CD4-positive, alpha-beta T cell treated with Interleukin-15 for 4 hours (primary cell): ENCODE results near the gene CCNDBP1.
"Not testable (repeated sequence)": the region's sequence is repeated elsewhere in the genome, so short reads cannot be mapped to it uniquely, and the experiment has no call there.

Source experiments
- DNase-seq: peaks from one replicate; pipeline ENCODE4 v3.0.0-alpha.2; 2020; ENCODE audit warnings: low spot score

CCNDBP1 gene

DNA sequence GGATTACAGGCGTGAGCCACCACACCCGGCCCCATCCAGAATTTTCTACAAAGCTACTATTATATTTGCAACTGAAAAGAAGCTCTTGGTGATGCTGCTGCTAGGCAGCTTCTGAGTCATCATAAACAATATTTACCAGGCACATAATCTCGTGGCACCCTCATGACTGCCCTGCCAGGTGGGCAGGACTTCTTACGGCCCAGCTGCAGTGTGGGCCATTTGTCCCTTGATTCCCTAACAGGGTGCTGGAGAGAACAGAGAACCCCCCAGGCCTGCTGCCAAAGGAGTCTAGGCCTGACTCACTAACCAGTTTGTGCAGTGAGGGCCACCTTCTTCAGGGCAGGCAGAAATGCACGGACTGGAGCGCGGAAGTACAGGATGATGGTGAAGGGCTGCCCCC is 30.8 kb downstream of the CCNDBP1 start:
- DNase-seq = no peak

DNA sequence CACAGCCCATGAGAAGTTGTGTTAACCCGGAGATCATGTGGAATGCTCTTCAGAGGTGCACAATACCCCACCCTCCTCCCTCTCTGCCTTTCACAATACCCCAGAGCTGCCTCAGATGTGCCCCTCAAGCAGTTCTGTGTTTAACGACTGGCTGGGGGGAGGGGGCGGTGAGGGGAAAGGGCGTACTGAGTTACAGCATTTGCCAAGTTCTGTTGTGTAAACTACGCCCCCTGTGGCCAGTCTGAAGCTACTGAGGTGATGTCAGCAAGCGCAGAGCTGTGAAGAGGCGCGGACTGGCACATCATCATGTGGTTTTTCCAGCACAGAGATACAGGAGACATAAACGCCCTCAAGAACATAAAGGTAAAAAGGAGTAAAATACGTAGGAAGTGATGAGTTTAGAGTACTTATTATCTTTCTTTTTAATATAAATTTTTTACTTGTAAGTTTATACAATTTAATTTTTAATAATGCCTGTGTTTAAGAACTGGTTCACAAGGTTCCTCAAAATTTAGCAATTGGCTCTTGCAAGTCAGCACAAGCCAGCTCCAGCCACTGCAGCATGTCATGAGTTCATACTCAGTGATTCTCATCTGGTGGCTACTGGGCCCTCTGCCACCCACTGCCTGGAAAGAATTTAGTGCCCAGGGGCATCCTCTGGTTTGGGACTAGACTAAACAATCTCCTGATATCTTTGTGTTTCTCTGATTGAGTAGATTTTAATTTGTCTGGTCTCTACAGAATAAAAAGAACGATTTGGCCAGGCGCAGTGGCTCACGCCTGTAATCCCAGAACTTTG is 33.9 kb downstream of the CCNDBP1 start:
- no peak for DNase-seq

DNA sequence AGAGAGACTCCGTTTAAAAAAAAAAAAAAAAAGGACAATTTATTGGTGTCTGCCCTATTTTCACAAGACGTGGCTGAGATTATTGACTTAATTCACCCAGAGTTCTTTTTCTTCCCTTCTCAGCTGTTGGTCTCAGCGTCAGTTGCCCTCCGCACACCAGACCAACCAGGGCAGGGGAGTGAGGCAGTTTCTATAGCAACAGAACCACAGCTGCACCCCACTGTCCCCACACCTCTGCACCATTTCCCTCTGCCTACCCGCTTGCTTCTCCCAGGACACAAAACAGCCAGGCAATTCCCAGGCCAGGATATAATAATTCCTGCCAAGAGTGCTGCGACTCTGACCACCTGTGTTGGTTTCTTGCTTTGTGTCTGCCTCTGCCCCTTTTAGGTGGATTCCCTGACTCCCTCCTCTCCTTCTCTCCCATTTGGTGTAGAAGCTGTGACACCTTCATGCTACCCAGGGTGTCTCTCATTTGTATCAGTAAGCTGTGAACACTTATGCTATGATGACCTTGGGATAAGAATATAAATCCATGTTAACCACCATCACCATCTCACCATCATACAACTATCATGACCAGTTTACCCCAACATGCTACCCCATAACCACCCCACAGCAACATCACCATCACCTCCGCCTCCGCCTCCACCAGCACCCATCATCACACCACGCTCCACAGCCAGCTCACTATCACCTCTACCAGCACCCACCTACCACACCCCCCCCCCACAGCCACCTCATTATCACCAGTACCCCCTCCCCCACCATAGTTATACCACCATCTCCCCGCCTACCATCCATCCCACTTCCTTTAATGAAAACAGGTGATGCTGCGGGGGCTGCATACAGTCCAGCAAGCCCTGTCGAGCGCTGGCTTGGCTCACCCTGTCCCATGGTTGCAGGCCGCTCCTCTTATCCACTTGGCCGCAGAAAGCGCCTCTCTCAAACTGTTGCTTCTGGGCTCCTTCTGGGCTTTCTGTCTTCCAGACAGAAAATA is 35.0 kb downstream of the CCNDBP1 start:
- DNase-seq = no peak

DNA sequence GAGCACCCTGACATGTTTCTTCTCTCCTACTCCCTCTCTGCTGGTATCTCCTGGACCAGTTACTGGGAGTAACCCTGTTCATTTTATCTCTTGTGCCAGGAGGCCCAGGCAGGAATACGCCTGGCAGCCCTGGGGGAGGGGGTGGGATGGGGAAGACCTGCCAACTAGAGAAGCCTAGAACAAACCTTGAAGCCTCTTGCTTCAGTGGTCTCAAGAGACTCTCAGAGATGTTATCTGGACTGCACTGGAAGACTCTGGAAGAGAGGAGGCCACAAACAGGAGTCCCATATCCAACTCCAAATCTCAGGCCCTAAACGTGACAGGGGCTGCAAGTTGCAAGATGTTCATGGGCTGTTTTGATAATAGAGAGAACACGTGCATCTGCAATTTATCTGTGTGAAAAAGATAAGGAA is 35.8 kb downstream of the CCNDBP1 start, which contains the start of gene EPB42:
Gene EPB42, minus strand, starts transcription at position 28 of the 413 bp plus-strand sequence. CDS start 193 bp downstream, outside the sequence.
- no peak for DNase-seq

DNA sequence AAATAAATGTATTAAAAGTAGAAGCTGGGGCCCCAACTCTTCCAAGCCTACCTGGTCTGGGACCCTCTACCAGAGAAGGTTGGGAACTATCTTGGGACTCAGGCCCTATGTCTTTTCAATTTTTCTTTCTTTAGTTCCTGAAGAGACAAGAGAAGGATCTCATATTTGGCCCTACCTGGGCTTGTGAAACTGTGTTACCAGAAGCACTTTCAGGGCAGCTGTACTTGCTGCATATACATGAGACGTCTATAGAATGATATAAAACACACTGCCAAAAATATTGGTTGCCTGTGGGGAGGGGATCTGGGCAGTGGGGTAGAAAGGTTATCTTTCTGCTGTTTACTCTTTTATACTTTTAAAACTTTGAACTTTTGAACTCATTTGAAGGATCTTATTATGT is 36.2 kb downstream of the CCNDBP1 start:
- DNase-seq = no peak

DNA sequence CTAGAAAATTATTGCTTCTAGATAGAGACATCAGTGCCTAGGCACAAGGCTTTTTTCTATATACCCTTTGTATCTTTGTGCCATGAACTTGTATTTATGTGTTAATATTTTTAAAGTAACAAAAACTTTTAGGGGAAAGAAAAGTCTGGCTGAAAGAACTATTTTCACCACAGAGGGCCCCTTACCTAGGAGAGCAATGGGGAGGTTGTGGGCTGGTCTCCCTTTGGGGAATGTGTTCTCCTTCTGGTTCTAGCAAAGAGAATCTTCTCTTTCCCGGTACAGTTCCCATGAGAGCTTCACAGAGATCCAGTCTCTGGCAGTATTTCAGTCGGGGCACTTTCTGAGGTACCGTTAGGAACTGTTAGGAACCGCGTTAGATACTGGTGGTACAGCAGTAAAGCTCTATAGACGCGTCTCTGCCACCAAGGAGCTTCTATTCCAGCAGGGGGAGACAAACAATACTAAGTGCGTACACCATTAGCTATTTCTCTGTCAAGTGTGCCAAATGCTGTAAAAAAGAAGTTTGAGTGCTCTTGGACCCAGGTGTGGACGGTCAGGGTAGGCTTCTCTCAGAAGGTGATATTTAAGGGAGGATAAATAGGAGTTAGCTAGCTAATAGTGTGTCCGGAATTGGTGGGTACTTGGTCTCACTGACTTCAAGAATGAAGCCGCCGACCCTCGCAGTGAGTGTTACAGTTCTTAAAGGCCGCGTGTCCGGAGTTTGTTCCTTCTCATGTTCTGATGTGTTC is 40.2 kb downstream of the CCNDBP1 start:
- peak; percentile 53 for DNase-seq

DNA sequence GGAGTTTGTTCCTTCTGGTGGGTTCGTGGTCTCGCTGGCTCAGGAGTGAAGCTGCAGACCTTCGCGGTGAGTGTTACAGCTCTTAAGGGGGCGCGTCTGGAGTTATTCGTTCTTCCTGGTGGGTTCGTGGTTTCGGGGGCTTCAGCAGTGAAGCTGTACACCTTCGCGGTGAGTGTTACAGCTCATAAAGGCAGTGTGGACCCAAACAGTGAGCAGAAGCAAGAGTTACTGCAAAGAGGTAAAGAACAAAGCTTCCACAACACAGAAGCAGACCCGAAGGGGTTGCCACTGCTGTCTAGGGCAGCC is 40.7 kb downstream of the CCNDBP1 start:
- DNase-seq = not testable (repeated sequence)

DNA sequence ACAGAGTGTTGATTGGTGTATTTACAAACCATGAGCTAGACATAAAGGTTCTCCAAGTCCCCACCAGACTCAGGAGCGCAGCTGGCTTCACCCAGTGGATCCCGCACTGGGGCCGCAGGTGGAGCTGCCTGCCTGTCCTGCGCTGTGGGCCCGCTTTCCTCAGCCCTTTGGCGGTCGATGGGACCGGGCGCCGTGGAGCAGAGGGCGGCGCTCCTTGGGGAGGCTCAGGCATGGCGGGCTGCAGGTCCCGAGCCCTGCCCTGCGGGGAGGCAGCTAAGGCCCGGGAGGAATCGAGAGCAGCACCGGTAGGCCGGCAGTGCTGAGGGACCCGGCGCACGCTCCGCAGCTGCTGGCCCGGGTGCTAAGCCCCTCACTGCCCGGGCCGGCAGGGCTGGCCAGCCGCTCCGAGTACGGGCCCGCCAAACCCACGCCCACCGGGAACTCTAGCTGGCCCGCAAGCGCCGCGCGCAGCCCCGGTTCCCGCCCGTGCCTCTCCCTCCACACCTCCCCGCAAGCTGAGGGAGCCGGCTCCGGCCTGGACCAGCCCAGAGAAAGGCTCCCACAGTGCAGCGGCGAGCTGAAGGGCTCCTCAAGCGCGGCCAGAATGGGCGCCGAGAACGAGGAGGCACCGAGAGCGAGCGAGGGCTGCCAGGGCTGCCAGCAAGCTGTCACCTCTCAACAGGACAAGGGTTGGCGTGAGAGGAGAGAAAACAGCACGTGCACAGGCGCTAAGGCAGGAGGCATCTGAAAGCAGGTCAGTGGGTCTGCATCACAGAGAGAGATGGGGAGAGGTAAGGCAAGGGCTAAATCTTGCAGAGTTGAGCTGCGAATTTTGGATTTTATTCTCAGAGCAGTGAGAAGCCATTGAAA is 41.5 kb downstream of the CCNDBP1 start:
- DNase-seq = no peak

DNA sequence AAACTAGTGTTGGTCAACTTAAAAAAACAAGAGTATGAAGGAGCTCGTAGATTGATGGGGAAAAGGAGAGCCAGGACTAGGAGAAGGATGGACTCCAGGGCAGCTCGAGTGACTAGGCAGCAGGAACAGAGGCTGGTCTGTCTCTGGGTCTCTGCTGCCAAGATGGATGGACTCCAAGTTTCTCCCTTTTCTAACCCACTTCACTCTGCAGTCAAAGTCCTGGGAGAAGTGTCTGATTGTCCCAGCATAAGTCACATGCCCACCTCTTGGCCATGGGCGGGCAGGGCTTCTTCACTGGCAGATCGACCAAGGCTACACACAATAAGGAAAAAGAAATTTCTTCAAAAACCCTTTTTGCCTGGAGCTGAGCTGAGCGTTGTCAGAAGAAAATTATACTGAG is 44.8 kb downstream of the CCNDBP1 start:
- no peak for DNase-seq

DNA sequence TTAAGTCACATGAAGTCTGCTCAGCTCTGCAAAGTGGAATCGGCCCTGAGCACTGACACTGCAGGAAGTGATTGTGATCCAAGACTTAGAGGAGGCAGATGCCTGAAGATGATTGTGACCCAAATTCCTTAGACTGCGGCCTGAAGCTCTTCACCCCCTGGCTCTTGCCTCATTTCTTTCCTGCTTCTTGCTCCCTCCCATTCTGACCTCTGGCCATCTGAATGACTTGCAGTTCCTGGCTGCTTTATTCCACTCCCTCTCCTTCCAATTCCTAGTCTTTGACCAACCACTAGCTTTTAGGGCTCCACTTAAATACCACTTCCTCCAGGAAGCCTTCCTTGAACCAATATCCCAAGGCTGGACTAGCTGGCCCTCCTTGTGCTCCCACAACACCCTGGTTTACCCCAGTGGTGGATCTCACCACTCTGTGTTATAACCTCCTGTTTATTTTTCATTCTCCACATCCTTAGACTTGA is 45.5 kb downstream of the CCNDBP1 start:
- no peak for DNase-seq

DNA sequence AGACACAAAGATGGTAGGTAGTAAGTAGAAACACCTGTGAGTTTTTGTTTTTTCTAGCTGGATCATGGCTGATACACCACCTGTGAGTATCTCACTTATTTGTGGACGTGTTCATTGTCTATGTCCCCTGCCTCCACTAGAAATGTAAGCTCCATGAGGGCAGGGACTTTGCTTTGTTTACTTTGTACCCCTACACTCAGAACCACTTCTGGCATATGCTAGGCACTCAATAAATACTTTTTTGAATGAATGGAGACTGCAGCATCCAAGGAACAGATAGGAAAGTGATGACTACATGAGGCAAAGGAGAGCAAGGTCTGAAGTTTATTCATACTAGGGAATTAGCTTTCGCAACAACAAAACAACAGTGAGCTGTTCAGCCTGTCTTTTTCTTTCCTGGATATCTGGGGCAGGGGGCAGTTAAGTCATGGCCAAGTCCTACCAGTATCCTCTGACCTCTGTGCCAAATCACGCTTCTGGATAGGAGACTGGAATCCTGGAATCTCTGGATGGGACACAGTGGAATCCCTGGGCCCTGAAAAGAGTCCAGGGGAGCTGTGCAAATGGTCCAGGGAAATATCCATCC is 47.2 kb downstream of the CCNDBP1 start:
- no peak for DNase-seq

DNA sequence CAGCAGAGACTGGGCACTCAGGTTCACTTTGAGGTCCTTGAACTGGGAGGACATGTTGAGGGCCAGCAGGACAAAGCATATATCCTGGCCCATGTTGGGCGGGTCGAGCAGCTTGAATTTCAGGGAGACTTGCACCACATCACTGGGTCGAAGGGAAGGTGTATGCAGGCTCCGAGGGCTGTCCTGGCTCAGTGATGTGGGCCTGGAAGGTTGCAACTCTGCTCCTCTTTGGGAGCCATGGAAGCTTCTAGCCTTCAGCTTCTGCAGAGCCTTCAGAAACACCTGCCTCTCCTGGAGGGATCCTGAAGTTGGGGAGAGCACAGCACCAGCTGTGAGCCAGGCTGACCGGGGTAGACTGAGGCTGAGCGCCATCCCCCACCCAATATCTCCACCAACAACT is 50.3 kb downstream of the CCNDBP1 start:
- no peak for DNase-seq

DNA sequence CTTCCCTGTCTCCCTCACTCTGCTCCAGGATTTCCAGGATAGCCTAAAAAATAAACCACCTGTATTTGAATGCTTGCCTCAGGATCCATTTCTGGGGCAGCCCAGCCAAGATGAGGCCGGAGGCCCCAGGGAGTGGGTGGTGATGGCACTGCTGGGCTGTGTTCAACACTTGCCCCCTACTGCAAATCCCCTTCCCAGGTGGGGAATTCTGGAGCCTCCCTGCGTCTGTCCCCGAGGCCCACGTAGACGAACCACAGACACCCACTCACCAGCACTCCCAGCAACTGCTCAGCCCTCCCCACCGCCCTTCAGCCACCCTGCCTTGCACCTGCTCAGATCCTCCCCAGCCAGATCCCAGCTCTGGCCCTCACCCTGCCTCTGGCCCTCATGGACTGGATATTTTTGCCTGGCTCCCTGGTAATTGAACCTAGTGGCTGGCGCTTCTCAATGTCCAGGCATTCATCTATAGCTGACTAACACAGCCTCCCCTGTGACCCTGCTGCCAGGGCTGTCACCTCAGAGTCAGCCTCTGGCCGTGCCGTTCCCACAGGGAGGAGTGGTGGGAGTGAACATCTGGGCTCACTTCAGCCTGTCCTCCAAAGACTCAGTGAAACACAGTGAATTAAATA is 52.8 kb downstream of the CCNDBP1 start:
- no peak for DNase-seq

DNA sequence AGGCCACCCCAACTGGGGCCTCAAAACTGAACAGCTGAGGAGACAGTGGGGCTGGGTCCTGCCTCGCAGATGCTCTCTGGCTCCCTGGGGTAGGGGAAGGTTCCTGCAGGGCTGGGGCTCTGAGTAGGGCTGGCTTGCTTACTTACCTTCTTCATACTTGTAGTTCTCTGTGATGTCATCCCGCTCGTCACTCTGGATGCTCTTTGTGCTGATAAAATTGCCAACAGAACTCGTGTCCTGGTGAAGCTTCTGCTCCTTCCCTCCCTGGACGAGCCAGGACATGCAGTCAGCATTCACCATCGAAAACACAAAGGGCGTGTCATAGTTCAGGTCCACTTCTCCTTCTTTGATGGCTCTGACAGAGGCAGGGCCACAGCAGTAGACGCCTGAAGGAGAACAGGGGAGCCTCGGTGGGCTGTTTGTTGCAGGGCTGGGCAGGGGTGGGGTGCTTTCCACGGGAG is 53.5 kb downstream of the CCNDBP1 start:
- no peak for DNase-seq

DNA sequence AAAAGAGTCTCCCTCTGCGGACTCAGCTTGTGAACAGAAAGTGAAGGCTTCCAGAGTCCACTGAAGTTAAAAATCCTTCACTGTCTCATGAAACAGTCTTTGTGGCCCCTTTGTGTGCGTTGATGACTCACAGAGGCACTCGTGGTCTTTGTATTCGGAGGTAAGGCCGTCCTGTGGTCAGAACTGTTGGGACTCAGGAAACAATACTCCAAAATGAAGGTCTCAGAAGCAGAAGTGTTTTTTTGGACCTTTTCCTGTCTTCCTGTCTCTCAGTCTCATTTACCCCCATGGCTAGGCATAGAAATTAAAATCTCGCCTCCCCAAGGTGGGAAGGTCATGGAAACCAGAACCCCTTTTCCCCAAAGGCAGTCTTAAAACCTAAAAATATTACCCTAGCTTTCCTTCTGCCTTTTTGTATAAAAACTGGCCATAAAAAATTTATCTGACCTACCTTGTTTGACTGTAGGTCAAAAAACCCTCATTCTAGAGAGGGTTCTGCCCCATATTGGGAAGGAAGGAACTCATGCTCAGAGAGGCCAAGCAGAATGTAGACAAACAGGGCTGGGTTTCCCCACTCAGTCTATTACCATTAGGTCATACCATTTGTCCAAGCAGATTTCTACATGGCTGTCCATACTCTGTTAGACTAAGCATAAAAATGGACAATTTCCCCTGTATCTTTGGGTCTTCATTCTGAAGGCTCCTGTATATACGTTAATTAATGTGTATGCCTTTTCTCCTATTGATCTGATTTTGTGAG is 54.7 kb downstream of the CCNDBP1 start:
- no peak for DNase-seq

DNA sequence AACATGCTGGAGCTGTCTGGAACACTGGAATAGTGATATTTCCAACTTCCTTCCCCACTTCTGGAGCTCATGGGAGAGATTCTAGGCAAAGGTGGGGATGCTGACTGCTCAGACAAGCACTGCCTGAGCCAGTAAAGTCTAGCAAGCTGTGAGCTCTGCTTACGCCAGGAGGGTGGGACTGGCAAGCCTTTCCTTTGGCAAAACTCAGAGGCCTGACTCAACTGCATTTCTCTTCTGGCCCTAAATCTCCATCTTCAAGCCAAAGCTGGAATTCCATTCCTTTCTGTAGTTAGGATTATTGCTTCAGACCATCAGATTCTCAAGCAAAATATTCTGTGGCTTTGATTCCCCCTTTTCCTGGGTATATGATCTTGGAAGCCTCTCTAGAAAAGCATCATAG is 55.9 kb downstream of the CCNDBP1 start:
- no peak for DNase-seq

DNA sequence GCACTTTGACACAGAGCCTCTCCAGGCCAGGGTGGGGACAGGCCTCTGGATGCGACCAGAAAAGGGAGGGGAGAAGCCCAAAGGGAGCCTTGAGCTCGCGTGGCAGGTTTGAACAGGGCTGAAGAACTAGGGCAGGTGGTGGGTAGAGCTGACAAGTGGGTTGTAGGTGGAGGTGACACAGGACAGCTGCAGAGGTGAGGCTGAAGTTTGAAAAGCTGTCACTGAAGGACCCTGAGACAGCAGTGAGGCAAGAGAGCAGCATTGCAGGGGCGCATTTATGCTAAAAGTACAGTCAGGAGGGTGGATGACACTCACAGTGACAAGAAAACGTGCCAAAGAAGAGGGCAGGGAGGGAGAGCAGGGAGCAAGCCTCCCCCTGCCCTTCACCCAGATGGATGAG is 57.4 kb downstream of the CCNDBP1 start:
- DNase-seq = no peak

DNA sequence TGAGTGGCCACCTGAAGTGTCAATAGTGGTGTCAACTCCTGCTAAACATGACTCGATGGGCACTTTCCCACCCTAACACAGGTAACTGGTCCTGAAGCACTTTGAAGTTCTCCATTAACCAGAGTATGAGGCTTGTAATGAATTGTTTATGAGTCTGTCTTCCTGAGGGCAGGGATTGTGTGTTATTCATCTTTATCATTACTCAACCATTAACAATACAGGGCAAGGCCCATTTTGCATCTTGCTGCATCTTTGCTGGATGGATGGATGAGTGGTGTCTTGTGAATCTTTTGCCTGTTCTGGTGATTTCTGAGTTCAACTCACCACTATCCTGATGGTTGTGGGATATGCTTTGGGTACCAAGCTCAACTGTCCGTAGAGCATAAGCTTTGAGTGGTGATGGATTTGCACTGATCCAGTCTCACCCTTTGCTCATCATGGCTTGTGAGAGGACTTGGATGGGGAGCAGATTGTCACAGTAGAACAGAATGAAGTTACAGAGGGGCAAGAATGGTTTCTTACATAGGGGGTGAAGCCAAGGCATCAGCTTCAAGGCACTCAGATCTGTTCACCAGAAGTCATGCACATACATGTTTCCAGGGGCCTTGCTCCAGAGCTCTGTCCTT is 57.9 kb downstream of the CCNDBP1 start:
- DNase-seq = no peak

DNA sequence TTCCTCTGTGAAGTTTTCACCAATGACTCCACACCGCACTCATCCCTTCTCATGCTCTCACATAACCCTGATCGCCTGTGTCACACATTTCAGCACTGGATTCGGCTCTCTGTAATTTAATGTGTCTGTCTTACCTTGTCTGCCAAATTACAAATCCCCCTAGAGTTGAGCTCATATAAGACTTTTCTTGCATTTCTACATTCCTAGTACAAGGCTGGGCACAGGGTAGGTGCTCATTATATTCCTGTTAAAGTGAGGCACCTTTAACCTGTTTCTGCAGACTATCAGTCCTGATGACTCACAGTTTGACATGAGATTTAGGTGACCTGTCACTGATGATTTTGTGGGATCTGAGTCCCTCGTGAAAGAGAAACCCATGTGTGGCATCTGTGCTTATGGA is 58.9 kb downstream of the CCNDBP1 start:
- DNase-seq = no peak
